Esophagus squamous epithelium (tissue), 5 donors: ENCODE measurements around the gene KIAA1614. TPM values are rescaled to one million over a fixed set of nuclear protein-coding genes. Genes with fewer than 3 reads are reported as not detected.

Experiments used
- DNase-seq: peaks from one replicate; lab custom pipeline; 2025; lab: John Stamatoyannopoulos, UW
- H3K27ac ChIP-seq, 4 donors: fragments of 200-600 bp; sonication (generic); one replicate each; pipeline ENCODE4 v1.5.1; 2016 to 2019; ENCODE audit warnings: mild to moderate bottlenecking in 1 of 4
- H3K27me3 ChIP-seq, 4 donors: fragments of 200-600 bp; sonication (generic); 1 replicate in 3 of 4; 2 replicates in 1 of 4; pipeline versions ENCODE4 v1.5.1 to v1.6.0; 2017 to 2021; ENCODE audit warnings: antibody characterized with exemption in 1 of 4
- H3K36me3 ChIP-seq, 3 donors: fragments of 200-600 bp; sonication (generic); one replicate each; pipeline ENCODE4 v1.5.1; 2016 to 2019
- H3K4me1 ChIP-seq, 3 donors: fragments of 200-600 bp; sonication (generic); one replicate each; pipeline ENCODE4 v1.5.1; 2017 to 2019
- H3K4me3 ChIP-seq, 4 donors: fragments of 200-600 bp; sonication (generic); 1 replicate in 3 of 4; 2 replicates in 1 of 4; pipeline ENCODE4 v1.5.1; 2016 to 2019; ENCODE audit warnings: mild to moderate bottlenecking in 2 of 4, moderate library complexity in 1 of 4
- H3K9me3 ChIP-seq, 3 donors: fragments of 200-600 bp; sonication (generic); one replicate each; pipeline ENCODE4 v1.5.1; 2016 to 2019
- POLR2A ChIP-seq, 4 donors: fragments of 450-650 bp; IDR thresholded peaks; one replicate each; pipeline ENCODE4 v1.6.1; 2017; ENCODE audit warnings: antibody characterized with exemption in 4 of 4, mild to moderate bottlenecking in 4 of 4, moderate library complexity in 3 of 4
- WGBS, 2 donors: methylation state at CpG; one replicate each; pipeline ENCODE4 v1.1.5; 2018; 5-methylcytosine and 5-hydroxymethylcytosine counted together
- intact Hi-C: fragments of 100-400 bp; cut with DNase I; formaldehyde crosslinking; loops from one replicate; pipeline ENCODE4 v1.15.0; 2022
- total RNA-seq, 4 donors: library from RNA; depleted of rRNA; stranded (reverse); fragments of >200 nt; gene quantifications; one replicate each; pipeline ENCODE4 v1.1.0, GENCODE V29; 2016
- TF ChIP-seq, protein P1 (sequence below), 6 experiments: fragments of 450-650 bp in 4 of 6; fragments of 200-600 bp in 2 of 6; sonication (generic) in 2 of 6; IDR thresholded peaks; one replicate each; pipeline ENCODE4 v1.5.1; 2016 to 2019; ENCODE audit warnings: antibody characterized with exemption in 6 of 6, mild to moderate bottlenecking in 4 of 6, moderate library complexity in 4 of 6
- donor health status: DM: yes; HTN: yes; CAD: no.

Gene KIAA1614
- total RNA-seq, 4 donors from 2014 or later = 0.66 to 7.6 (median 2.8) TPM

DNA sequence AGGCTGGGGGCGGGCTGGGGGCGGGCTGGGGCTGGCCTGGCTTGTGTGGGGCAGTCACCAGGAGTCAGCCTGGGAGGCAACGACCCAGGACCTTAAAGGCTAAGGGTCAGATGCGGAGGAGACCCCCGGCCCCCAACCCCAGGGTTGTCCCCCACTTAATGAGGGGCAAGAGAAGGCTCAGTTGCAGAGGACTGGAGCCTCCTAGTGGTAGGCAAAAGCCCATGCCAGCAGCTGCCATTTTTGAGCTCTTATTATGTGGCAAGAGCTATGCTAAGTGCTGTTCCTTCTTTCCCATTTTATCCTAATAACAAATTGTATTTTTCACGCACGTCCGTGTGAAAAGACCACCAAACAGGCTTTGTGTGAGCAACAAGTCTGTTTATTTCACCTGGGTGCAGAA, 8.0 kb downstream of the KIAA1614 start:
- Histone ChIP-seq H3K4me3 (no peak overlapping the region), H3K27ac (no peak overlapping the region), H3K4me1 (peaks cover 0 to 24% (median 12%) of the 10 kb centered on the region in 3 donors), H3K9me3 (no peaks in the 10 kb centered on the region), H3K36me3 (peaks cover 0 to 33% (median 0%) of the 10 kb centered on the region in 3 donors), H3K27me3 (no peaks in the 10 kb centered on the region)
- DNase-seq = no peak
- 81 to 92% methylated on average over 4 to 6 of the region's 8 CpGs for WGBS, 2 donors
- no peak for TF ChIP-seq POLR2A (IDR thresholded peaks at IDR 0.05)
- TF ChIP-seq, protein P1, sequence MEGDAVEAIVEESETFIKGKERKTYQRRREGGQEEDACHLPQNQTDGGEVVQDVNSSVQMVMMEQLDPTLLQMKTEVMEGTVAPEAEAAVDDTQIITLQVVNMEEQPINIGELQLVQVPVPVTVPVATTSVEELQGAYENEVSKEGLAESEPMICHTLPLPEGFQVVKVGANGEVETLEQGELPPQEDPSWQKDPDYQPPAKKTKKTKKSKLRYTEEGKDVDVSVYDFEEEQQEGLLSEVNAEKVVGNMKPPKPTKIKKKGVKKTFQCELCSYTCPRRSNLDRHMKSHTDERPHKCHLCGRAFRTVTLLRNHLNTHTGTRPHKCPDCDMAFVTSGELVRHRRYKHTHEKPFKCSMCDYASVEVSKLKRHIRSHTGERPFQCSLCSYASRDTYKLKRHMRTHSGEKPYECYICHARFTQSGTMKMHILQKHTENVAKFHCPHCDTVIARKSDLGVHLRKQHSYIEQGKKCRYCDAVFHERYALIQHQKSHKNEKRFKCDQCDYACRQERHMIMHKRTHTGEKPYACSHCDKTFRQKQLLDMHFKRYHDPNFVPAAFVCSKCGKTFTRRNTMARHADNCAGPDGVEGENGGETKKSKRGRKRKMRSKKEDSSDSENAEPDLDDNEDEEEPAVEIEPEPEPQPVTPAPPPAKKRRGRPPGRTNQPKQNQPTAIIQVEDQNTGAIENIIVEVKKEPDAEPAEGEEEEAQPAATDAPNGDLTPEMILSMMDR (IDR thresholded peaks at IDR 0.05) = peak in 1 of 6 experiments; percentile 18
- intact Hi-C loops = no loop called here

DNA sequence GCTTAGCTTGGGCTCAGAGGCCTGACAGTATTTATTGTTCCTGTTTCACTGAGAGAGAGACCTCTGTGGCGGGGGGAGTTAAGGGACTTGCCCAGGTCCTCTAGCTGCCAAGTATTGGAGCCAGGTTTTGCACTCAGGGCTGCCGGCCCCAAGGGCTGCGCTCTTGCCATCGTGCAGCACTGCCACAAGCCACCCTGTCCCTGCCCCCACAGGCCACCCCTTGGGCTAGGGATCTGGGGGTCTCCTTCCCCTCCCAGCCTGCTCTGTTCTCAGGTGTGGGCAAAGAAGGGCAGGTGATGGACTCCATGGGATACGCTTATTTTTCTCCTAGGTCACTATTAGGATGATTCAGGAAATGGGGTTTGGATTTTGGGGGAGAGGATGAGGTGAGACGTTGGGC, 8.7 kb downstream of the KIAA1614 start:
- H3K36me3 ChIP-seq = peaks cover 0 to 29% (median 0%) of the 10 kb centered on the region in 3 donors
- no peaks in the 10 kb centered on the region for H3K9me3 ChIP-seq
- 82 to 88% methylated on average over 6 of the region's 6 CpGs for WGBS, 2 donors
- H3K4me1 ChIP-seq = peaks cover 7 to 31% (median 18%) of the 10 kb centered on the region in 3 donors
- H3K27me3 ChIP-seq = no peaks in the 10 kb centered on the region
- intact Hi-C loops = no loop called here
- TF ChIP-seq POLR2A (IDR thresholded peaks at IDR 0.05) = no peak
- TF ChIP-seq, protein P1 (IDR thresholded peaks at IDR 0.05) = no peak
- no peak for DNase-seq
- no peak overlapping the region for H3K27ac ChIP-seq
- H3K4me3 ChIP-seq = no peak overlapping the region

DNA sequence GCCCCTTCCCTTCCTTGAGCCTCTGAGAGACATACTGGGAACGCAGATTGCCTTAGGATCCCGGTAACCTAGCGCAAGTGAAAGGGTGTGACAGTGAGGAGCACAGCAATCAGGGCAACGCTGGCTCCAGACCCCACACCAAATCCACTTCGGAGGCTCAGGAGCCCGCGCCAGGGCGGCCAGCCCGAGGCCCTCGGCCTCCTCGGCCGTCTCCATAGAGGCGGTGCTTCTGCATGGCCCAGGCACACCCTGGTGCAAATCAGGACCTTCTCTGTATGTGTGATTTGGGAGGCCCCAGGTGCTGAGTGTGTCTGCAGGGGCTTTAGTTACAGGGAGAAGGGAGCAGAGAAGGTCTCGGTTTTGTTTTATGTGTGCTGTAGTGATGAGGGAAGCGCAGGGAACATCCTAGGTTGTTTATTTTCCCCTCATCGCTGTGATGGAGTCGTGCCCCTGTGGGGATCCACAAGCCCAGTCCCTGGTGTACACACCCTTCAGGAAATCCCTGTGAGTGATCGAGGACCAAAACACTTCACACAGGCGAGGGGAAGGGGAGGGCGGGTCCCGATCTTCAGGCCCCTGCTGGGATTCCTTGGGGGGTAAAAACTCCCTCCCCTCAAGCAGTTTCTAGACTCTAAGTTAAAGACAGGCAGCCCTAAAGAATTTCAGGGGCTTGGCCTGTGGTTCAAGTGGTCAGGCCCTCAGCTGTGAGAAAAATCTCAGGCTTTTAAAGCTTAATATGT, 9.4 kb downstream of the KIAA1614 start:
- Histone ChIP-seq H3K9me3 (no peaks in the 10 kb centered on the region), H3K4me1 (peaks cover 13 to 38% (median 24%) of the 10 kb centered on the region in 3 donors), H3K36me3 (peaks cover 0 to 22% (median 0%) of the 10 kb centered on the region in 3 donors), H3K27me3 (no peaks in the 10 kb centered on the region), H3K4me3 (no peak overlapping the region), H3K27ac (no peak overlapping the region)
- intact Hi-C loops = no loop called here
- WGBS, 2 donors = 55 to 92% methylated on average over 4 to 5 of the region's 21 CpGs
- no peak for TF ChIP-seq POLR2A (IDR thresholded peaks at IDR 0.05)
- TF ChIP-seq, protein P1 (IDR thresholded peaks at IDR 0.05) = no peak
- DNase-seq = no peak

DNA sequence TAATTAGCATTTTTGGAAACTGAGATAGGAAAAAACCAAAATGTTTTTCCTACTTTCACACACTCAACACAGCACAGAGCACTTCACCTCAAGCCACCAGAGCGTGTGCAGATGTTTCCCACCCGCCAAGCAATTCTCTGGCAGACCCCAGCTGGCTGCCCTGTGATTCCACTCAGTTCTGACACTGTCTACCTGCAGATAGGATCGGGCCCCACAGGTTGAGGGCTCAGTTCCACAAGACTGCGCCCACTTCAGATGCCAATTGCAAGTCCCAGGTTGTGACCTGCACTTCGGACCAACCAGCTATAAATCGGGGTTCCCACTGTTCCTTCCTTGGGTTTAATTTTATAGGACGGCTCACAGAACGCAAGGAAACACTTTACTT, 9.9 kb downstream of the KIAA1614 start:
- 75 to 87% methylated on average over 7 to 8 of the region's 8 CpGs for WGBS, 2 donors
- Histone ChIP-seq H3K9me3 (no peaks in the 10 kb centered on the region), H3K36me3 (peaks cover 0 to 18% (median 0%) of the 10 kb centered on the region in 3 donors), H3K4me1 (peaks cover 14 to 38% (median 28%) of the 10 kb centered on the region in 3 donors), H3K4me3 (no peak overlapping the region), H3K27me3 (no peaks in the 10 kb centered on the region), H3K27ac (no peak overlapping the region)
- TF ChIP-seq, protein P1 (IDR thresholded peaks at IDR 0.05) = no peak
- no peak for TF ChIP-seq POLR2A (IDR thresholded peaks at IDR 0.05)
- intact Hi-C loops = no loop called here
- no peak for DNase-seq

DNA sequence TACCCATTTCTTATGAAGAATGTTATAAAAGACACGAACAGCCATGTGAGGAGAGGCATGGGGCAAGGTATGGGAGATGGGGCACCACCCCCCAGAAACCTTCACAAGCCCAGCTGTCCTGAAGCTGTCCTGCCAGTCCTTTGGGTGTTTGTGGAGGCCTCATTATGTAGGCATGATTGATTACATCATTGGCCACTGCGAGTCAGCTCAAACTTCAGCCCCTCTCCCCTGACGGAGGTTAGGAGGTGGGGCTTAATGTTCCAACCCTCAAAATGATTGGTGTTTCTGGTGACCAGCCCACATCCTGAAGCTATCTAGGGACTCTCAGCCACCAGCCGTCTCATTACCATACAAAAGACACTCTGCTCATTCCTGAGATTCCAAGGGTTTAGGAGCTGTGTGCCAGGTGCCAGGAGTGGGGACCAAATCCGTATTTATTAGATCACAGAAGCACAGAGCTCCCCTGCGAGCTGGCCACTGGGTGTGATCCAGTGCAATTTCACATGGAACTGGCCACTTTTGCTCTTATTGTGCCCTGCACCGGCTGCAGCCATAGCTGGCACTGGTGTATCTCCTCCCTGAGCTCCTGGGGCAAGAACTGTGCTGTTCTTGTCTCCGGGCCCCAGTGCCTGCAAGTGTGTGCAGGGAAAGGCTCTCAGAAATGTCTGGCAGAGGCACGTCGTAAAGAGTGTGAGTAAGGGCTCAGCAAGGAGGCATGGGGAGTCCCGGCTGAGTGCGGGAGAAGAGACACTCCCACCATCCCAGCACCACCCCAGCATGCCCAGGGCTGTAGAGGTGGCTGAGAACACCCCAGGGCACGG, 10.5 kb downstream of the KIAA1614 start:
- 31 to 36% methylated on average over 8 to 11 of the region's 13 CpGs for WGBS, 2 donors
- TF ChIP-seq POLR2A (IDR thresholded peaks at IDR 0.05) = no peak
- TF ChIP-seq, protein P1 (IDR thresholded peaks at IDR 0.05) = no peak
- Histone ChIP-seq H3K4me1 (peaks cover 14 to 44% (median 31%) of the 10 kb centered on the region in 3 donors), H3K9me3 (no peaks in the 10 kb centered on the region), H3K27ac (no peak overlapping the region), H3K36me3 (peaks cover 0 to 13% (median 0%) of the 10 kb centered on the region in 3 donors), H3K4me3 (no peak overlapping the region), H3K27me3 (no peaks in the 10 kb centered on the region)
- intact Hi-C loops = no loop called here
- no peak for DNase-seq
